GM12878 (cell line): ENCODE results near the gene PPARD. TPM values are rescaled to one million over a fixed set of nuclear protein-coding genes. Genes with fewer than 3 reads are reported as not detected.

Experiments
- BRCA1 ChIP-seq: IDR thresholded peaks from 2 replicates; pipeline ENCODE4 v1.6.1; 2011; ENCODE audit warnings: low read depth, low read length, improper control_type of control experiment
- CBX3 ChIP-seq: fragments of 200-600 bp; sonication (generic); IDR thresholded peaks from 2 replicates; pipeline ENCODE4 v1.6.1; 2016; ENCODE audit warnings: low read depth, borderline replicate concordance
- EGR1 ChIP-seq, 2 experiments: IDR thresholded peaks; 1 replicate in 1 of 2; 2 replicates in 1 of 2; pipeline ENCODE4 v1.6.1; 2011 to 2012; ENCODE audit warnings: low read depth in 2 of 2, low read length in 2 of 2, borderline replicate concordance in 1 of 2, mild to moderate bottlenecking in 1 of 2, moderate library complexity in 1 of 2
- HDAC2 ChIP-seq: fragments of 200-600 bp; sonication (generic); IDR thresholded peaks from 2 replicates; pipeline ENCODE4 v1.6.1; 2017
- HSF1 ChIP-seq: fragments of 150-350 bp; IDR thresholded peaks from 2 replicates; pipeline ENCODE4 v1.6.1; 2014; ENCODE audit warnings: mild to moderate bottlenecking, low read depth, low read length
- NFYB ChIP-seq: IDR thresholded peaks from 2 replicates; pipeline ENCODE4 v1.6.1; 2011; ENCODE audit warnings: low read depth, mild to moderate bottlenecking, low read length, improper control_type of control experiment, moderate library complexity; ENCODE audit not compliant: insufficient read depth
- POLR2A ChIP-seq: IDR thresholded peaks from 2 replicates; pipeline ENCODE4 v1.6.1; 2011; ENCODE audit warnings: low read depth, mild to moderate bottlenecking, low read length
- SMAD1 ChIP-seq: fragments of 450-650 bp; IDR thresholded peaks from 2 replicates; pipeline ENCODE4 v1.6.1; 2018; ENCODE audit warnings: mild to moderate bottlenecking, low read depth; ENCODE audit not compliant: partially characterized antibody
- SP1 ChIP-seq: IDR thresholded peaks from one replicate; pipeline ENCODE4 v1.6.1; 2011; ENCODE audit warnings: low read depth, low read length
- TCF12 ChIP-seq: IDR thresholded peaks from 2 replicates; pipeline ENCODE4 v1.6.1; 2011; ENCODE audit warnings: low read depth, mild to moderate bottlenecking, low read length
- TCF7 ChIP-seq: IDR thresholded peaks from 2 replicates; pipeline ENCODE4 v1.6.1; 2014; ENCODE audit warnings: antibody characterized with exemption, borderline replicate concordance
- polyA plus RNA-seq, 11 experiments: library from polyadenylated mRNA; depleted of rRNA in 4 of 11; unstranded in 6 of 11; stranded (reverse) in 5 of 11; fragments of >200 nt; fragmentation: Nextera tagmentation in 4 of 11; fragmentation: Illumina TruSeq in 1 of 11; extraction: Ambion mirVana in 4 of 11; extraction: Trizol in 1 of 11; gene quantifications; 1 replicate in 1 of 11; 2 replicates in 10 of 11; pipeline versions ENCODE4 v1.2.1 to v1.2.3, GENCODE V29; 2011 to 2016; ENCODE audit warnings: inconsistent platforms in 2 of 11, missing spikeins in 2 of 11, low read depth in 1 of 11
- total RNA-seq, 4 experiments: library from RNA; depleted of rRNA in 3 of 4; stranded (reverse); fragments of >200 nt in 3 of 4; fragmentation: Illumina TruSeq in 1 of 4; extraction: Trizol in 1 of 4; gene quantifications; 2 replicates each; pipeline versions ENCODE4 v1.2.1 to v1.2.3, GENCODE V29; 2013 to 2021

PPARD gene
- total and polyA plus RNA-seq, 10 of the 15 experiments (the other 5 are each of a cell fraction or from before 2014, with no cell fraction given) = 0.05 to 12.6 (median 6.7) TPM

- peak in 1 of 2 experiments; percentile 30; a peak in 1 of 3 replicates for TF ChIP-seq EGR1 (IDR thresholded peaks at IDR 0.05; ENCODE audit: borderline replicate concordance in 1 of 2, low read depth in 2 of 2, low read length in 2 of 2)
- TF ChIP-seq HSF1 = no peak
- TF ChIP-seq CBX3 = no peak
- TF ChIP-seq SP1 = no peak
- TF ChIP-seq POLR2A = no peak
- no peak for TF ChIP-seq BRCA1
- peak; percentile 94 for TF ChIP-seq TCF7
- no peak for TF ChIP-seq HDAC2
- peak; percentile 61; the same call in 1 of the 2 replicates for TF ChIP-seq NFYB
- no peak for TF ChIP-seq SMAD1
- TF ChIP-seq TCF12 = no peak
Measured at GRCh38 chr6:35368038-35368887, 25.9 kb downstream of the PPARD start (continued).
